Keratinocyte (primary cell): ENCODE measurements around the gene CWC27. TPM values are rescaled to one million over a fixed set of nuclear protein-coding genes. Genes with fewer than 3 reads are reported as not detected.

Experiments
- DNase-seq: peaks from one replicate; pipeline ENCODE4 v3.0.0-alpha.2; 2011; ENCODE audit warnings: low read depth, missing footprints, low spot score
- FAIRE-seq: peaks from 2 replicates; lab custom pipeline; 2011; peaks lifted over from hg19 to GRCh38; lab: Jason Lieb, UNC
- H2AFZ ChIP-seq: 2 replicates; pipeline ENCODE4 v1.6.0; 2012; ENCODE audit warnings: low read length, control low read depth, inconsistent platforms; ENCODE audit not compliant: control insufficient read depth
- H3K27ac ChIP-seq: 2 replicates; pipeline ENCODE4 v1.5.1; 2011; ENCODE audit warnings: low read length; ENCODE audit not compliant: control insufficient read depth, insufficient read depth
- H3K27me3 ChIP-seq: 3 replicates; pipeline ENCODE4 v1.6.0; 2011; ENCODE audit warnings: low read length; ENCODE audit not compliant: control insufficient read depth, insufficient read depth; ENCODE audit errors: extremely low read depth
- H3K36me3 ChIP-seq, 2 experiments: 2 replicates in 1 of 2; 3 replicates in 1 of 2; pipeline ENCODE4 v1.5.1; 2011; ENCODE audit warnings: low read length in 2 of 2, mild to moderate bottlenecking in 1 of 2; ENCODE audit not compliant: control insufficient read depth in 2 of 2, insufficient read depth in 2 of 2; ENCODE audit errors: extremely low read depth in 1 of 2
- H3K4me1 ChIP-seq: 3 replicates; pipeline ENCODE4 v1.5.1; 2011; ENCODE audit warnings: low read length; ENCODE audit not compliant: control insufficient read depth, insufficient read depth; ENCODE audit errors: extremely low read depth
- H3K4me2 ChIP-seq: 3 replicates; pipeline ENCODE4 v1.6.0; 2011; ENCODE audit warnings: low read depth, low read length; ENCODE audit not compliant: control insufficient read depth, insufficient read depth; ENCODE audit errors: extremely low read depth
- H3K4me3 ChIP-seq, 3 experiments: fragments of 200-600 bp in 1 of 3; sonication (generic) in 1 of 3; 2 replicates in 2 of 3; 3 replicates in 1 of 3; pipeline ENCODE4 v1.5.1; 2011 to 2016; ENCODE audit warnings: low read length in 3 of 3, mild to moderate bottlenecking in 3 of 3, control low read depth in 2 of 3, inconsistent platforms in 1 of 3, low read depth in 1 of 3, mixed read lengths in 1 of 3, mixed run types in 1 of 3, moderate library complexity in 1 of 3; ENCODE audit not compliant: control insufficient read depth in 2 of 3, insufficient read depth in 2 of 3; ENCODE audit errors: extremely low read depth in 1 of 3
- H3K79me2 ChIP-seq: 2 replicates; pipeline ENCODE4 v1.6.0; 2012; ENCODE audit warnings: low read length; ENCODE audit not compliant: control insufficient read depth, insufficient read depth
- H3K9ac ChIP-seq: 3 replicates; pipeline ENCODE4 v1.6.0; 2011; ENCODE audit warnings: low read length; ENCODE audit not compliant: control insufficient read depth, insufficient read depth; ENCODE audit errors: extremely low read depth
- H3K9me1 ChIP-seq: 3 replicates; pipeline ENCODE4 v1.6.0; 2011; ENCODE audit warnings: low read length; ENCODE audit not compliant: control insufficient read depth, insufficient read depth; ENCODE audit errors: extremely low read depth
- H3K9me3 ChIP-seq: 2 replicates; pipeline ENCODE4 v1.5.1; 2012; ENCODE audit warnings: low read depth, low read length; ENCODE audit not compliant: control insufficient read depth
- H4K20me1 ChIP-seq: 3 replicates; pipeline ENCODE4 v1.6.0; 2011; ENCODE audit warnings: low read length; ENCODE audit not compliant: control insufficient read depth, insufficient read depth; ENCODE audit errors: extremely low read depth
- CTCF ChIP-seq, 3 experiments: IDR thresholded peaks in 1 of 3; conservative IDR thresholded peaks in 1 of 3; optimal IDR thresholded peaks in 1 of 3; 2 replicates in 2 of 3; 3 replicates in 1 of 3; pipeline versions ENCODE3 to v1.5.1; 2011; ENCODE audit warnings: low read length in 3 of 3, mild to moderate bottlenecking in 3 of 3, moderate library complexity in 2 of 3, control low read depth in 1 of 3, inconsistent platforms in 1 of 3; ENCODE audit not compliant: insufficient read depth in 2 of 3; ENCODE audit errors: extremely low read depth in 1 of 3
- EZH2 ChIP-seq: IDR thresholded peaks from one replicate; pipeline ENCODE4 v1.6.1; 2012; ENCODE audit warnings: inconsistent platforms, mild to moderate bottlenecking, low read length, moderate library complexity
- dilution Hi-C: fragments of 300-500 bp; cut with MboI; formaldehyde crosslinking; loops from one replicate; pipeline ENCODE4 v1.7.0; 2020; ENCODE audit warnings: low sequenced_read_pairs; ENCODE audit not compliant: extremely low pct_ligation_motif_present
- polyA plus RNA-seq, 5 experiments: library from polyadenylated mRNA; depleted of rRNA in 3 of 5; stranded (reverse) in 3 of 5; stranded (forward) in 1 of 5; unstranded in 1 of 5; fragments of >200 nt; gene quantifications; 1 replicate in 1 of 5; 2 replicates in 3 of 5; 3 replicates in 1 of 5; pipeline versions ENCODE4 v1.2.1 to v1.2.3, GENCODE V29; 2011 to 2012; ENCODE audit warnings: missing spikeins in 2 of 5, low read depth in 1 of 5, low replicate concordance in 1 of 5

CWC27 gene
- polyA plus RNA-seq, 1 donor (not counting 4 experiments of a cell fraction or from before 2014, with no cell fraction given), result 31.8 TPM

- Histone ChIP-seq H4K20me1 (no peaks in the 10 kb centered on the region), H3K79me2 (no peaks in the 10 kb centered on the region), H3K4me2 (no peak overlapping the region), H3K4me3 (no peak overlapping the region), H3K9me1 (no peaks in the 10 kb centered on the region), H3K9me3 (no peaks in the 10 kb centered on the region), H3K27me3 (no peaks in the 10 kb centered on the region), H3K36me3 (no peaks in the 10 kb centered on the region), H3K4me1 (no peaks in the 10 kb centered on the region), H3K27ac (no peak overlapping the region), H3K9ac (no peak overlapping the region), H2AFZ (no peak overlapping the region)
- DNase-seq (no peak), FAIRE-seq (peak; percentile 49)
- dilution Hi-C loops, result no loop called here
- TF ChIP-seq EZH2 (no peak), CTCF (optimal IDR thresholded peaks at IDR 0.05 in 1 of 3, IDR thresholded peaks at IDR 0.05 in 1 of 3, conservative IDR thresholded peaks at IDR 0.05 in 1 of 3; ENCODE audit: extremely low read depth in 1 of 3, insufficient read depth in 2 of 3, low read length in 3 of 3) (no peak)
Measured at GRCh38 chr5:64883912-64884311, 115.2 kb downstream of the CWC27 start.

GRCh38 chr5:64884541-64884940 is 115.8 kb downstream of the CWC27 start:
- Histone ChIP-seq H3K36me3 (no peaks in the 10 kb centered on the region), H3K27me3 (no peaks in the 10 kb centered on the region), H2AFZ (no peak overlapping the region), H3K4me1 (no peaks in the 10 kb centered on the region), H3K9ac (no peak overlapping the region), H3K9me3 (no peaks in the 10 kb centered on the region), H3K9me1 (no peaks in the 10 kb centered on the region), H3K79me2 (no peaks in the 10 kb centered on the region), H3K4me2 (no peak overlapping the region), H3K27ac (no peak overlapping the region), H4K20me1 (no peaks in the 10 kb centered on the region), H3K4me3 (no peak overlapping the region)
- FAIRE-seq (no peak), DNase-seq (no peak)
- no peak for TF ChIP-seq CTCF (optimal IDR thresholded peaks at IDR 0.05 in 1 of 3, IDR thresholded peaks at IDR 0.05 in 1 of 3, conservative IDR thresholded peaks at IDR 0.05 in 1 of 3; ENCODE audit: extremely low read depth in 1 of 3, insufficient read depth in 2 of 3, low read length in 3 of 3)
- no peak for TF ChIP-seq EZH2
- dilution Hi-C loops, result no loop called here
